Superior temporal gyrus (tissue), 1 donor: ENCODE data around the gene KLHL40.

ENCODE experiments used
- DNase-seq: peaks from one replicate; pipeline ENCODE4 v3.0.0-alpha.2; 2016; ENCODE audit errors: extremely low spot score

KLHL40 gene

GRCh38 chr3:42657675-42658074 is 27.7 kb upstream of the KLHL40 start:
- no peak for DNase-seq

GRCh38 chr3:42658091-42658770 is 27.1 kb upstream of the KLHL40 start:
- no peak for DNase-seq

GRCh38 chr3:42658771-42659390 is 26.5 kb upstream of the KLHL40 start:
- no peak for DNase-seq

GRCh38 chr3:42659451-42660130 is 25.7 kb upstream of the KLHL40 start:
- DNase-seq = no peak

- DNase-seq = peak; percentile 29
Observed at GRCh38 chr3:42660131-42660715, 25.1 kb upstream of the KLHL40 start.

- DNase-seq = peak; percentile 24
Observed at GRCh38 chr3:42660898-42661297, 24.4 kb upstream of the KLHL40 start.

- DNase-seq = no peak
Observed at GRCh38 chr3:42661593-42662022, 23.7 kb upstream of the KLHL40 start.

GRCh38 chr3:42662037-42662812 is 23.1 kb upstream of the KLHL40 start:
- DNase-seq = no peak

GRCh38 chr3:42662813-42663535 is 22.4 kb upstream of the KLHL40 start:
- DNase-seq = no peak

GRCh38 chr3:42663581-42664437 is 21.5 kb upstream of the KLHL40 start:
- no peak for DNase-seq

GRCh38 chr3:42664438-42664803 is 20.9 kb upstream of the KLHL40 start:
- DNase-seq = no peak

GRCh38 chr3:42665050-42665878 is 20.1 kb upstream of the KLHL40 start:
- DNase-seq = no peak

GRCh38 chr3:42666022-42666421 is 19.3 kb upstream of the KLHL40 start:
- DNase-seq = no peak

GRCh38 chr3:42666577-42666998 is 18.7 kb upstream of the KLHL40 start:
- DNase-seq = no peak

- no peak for DNase-seq
Observed at GRCh38 chr3:42667096-42667522, 18.2 kb upstream of the KLHL40 start.

- no peak for DNase-seq
Observed at GRCh38 chr3:42667523-42668412, 17.6 kb upstream of the KLHL40 start.

GRCh38 chr3:42668413-42668760 is 16.9 kb upstream of the KLHL40 start:
- DNase-seq = no peak

GRCh38 chr3:42668793-42669217 is 16.5 kb upstream of the KLHL40 start:
- no peak for DNase-seq
